ENCODE results near the gene BARHL2. TPM values are rescaled to one million over a fixed set of nuclear protein-coding genes. Genes with fewer than 3 reads are reported as not detected.

BARHL2 gene
- polyA plus RNA-seq, 1 experiment, result not detected

DNA sequence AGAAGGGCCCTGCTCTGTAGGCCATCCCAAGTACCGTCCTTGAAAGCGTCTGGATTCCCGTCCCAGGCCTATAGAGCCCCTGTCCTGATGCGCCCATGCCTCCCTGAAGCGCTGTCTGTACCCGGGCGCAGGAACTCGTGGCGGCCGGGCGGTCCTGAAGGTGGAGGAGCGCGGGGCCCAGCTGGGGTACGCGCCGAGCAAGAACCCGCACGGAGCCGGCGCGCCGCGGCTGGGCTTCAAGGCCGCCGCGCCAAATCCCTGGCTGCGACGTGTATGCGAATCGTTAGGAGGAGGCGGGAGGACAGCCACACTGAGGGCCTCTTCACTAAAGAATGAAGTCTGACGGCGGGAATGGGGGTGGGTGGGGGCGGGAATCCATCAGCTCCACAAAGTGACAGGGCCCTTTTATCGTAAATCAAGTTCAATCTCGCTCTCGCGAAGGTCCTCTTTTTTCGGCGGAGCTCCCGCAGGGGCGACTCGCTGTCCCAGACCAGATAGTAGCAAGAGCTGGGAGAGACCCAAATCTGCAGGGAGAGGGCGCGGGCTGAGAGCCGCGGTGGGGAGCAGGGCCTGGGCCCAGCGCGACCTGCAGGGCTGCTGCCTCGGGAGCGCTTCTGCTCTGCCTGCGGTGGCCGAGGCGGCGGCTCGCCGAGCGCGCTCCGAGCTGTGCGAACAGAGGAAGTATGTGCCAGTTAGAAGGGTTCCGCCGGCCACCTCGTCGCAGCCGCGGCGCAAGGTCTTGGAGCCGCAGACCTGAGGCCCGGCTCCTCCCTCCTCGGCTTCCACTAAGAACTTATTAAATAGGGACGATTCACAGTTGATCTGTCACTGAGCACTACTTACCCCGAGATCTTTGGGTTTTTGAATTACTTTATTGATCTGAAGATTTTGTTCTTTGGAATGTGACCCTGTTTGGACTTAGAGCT is 10.4 kb downstream of the BARHL2 start:
- POLR2A ChIA-PET, result no interaction called here
- Histone ChIP-seq H3K27ac (ENCODE audit: low read depth, low read length) (no peak overlapping the region), H3K27me3 (ENCODE audit: control insufficient read depth, insufficient read depth, low read length) (peaks cover 64% of the 10 kb centered on the region), H3K9me3 (ENCODE audit: control insufficient read depth, insufficient read depth, low read length) (peaks cover 5% of the 10 kb centered on the region; the same call in 1 of the 2 replicates), H3K4me3 (ENCODE audit: low read depth, low read length) (no peak overlapping the region)
- CTCF ChIA-PET, result interaction anchor here (1.2 kb wide), 1 partner anchor 15 kb away, joined by 3 read pairs; no protein-coding TSS in a partner anchor
- TF ChIP-seq, protein P1, sequence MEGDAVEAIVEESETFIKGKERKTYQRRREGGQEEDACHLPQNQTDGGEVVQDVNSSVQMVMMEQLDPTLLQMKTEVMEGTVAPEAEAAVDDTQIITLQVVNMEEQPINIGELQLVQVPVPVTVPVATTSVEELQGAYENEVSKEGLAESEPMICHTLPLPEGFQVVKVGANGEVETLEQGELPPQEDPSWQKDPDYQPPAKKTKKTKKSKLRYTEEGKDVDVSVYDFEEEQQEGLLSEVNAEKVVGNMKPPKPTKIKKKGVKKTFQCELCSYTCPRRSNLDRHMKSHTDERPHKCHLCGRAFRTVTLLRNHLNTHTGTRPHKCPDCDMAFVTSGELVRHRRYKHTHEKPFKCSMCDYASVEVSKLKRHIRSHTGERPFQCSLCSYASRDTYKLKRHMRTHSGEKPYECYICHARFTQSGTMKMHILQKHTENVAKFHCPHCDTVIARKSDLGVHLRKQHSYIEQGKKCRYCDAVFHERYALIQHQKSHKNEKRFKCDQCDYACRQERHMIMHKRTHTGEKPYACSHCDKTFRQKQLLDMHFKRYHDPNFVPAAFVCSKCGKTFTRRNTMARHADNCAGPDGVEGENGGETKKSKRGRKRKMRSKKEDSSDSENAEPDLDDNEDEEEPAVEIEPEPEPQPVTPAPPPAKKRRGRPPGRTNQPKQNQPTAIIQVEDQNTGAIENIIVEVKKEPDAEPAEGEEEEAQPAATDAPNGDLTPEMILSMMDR (IDR thresholded peaks at IDR 0.05; ENCODE audit: low read depth, low read length), result no peak
- no peak for DNase-seq (ENCODE audit: low read depth, low spot score)

DNA sequence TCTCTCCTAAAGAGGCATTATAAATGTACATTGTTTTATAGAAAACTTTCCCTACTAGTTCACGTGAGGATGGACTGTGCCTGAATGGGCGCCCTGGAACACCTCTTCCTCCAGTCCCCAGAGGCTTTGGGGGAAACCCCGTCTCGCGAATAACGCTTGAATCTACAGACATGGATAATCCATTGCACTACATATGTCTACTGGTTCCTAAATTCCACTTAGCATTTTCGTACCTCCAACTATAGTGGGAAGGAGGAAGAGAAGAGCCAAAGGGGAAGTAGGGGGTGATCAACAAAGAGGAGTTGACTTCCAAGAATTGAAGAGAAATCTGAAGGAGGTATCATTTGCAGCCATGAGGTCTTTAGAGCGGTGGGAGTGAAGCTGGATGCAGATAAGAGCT is 11.1 kb downstream of the BARHL2 start:
- peaks cover 5% of the 10 kb centered on the region; the same call in 1 of the 2 replicates for H3K9me3 ChIP-seq (ENCODE audit: control insufficient read depth, insufficient read depth, low read length)
- no peak overlapping the region for H3K4me3 ChIP-seq (ENCODE audit: low read depth, low read length)
- TF ChIP-seq, protein P1 (IDR thresholded peaks at IDR 0.05; ENCODE audit: low read depth, low read length), result no peak
- H3K27me3 ChIP-seq (ENCODE audit: control insufficient read depth, insufficient read depth, low read length), result peaks cover 58% of the 10 kb centered on the region
- CTCF ChIA-PET, result interaction anchor here (1.2 kb wide), 1 partner anchor 16 kb away, joined by 3 read pairs; no protein-coding TSS in a partner anchor
- POLR2A ChIA-PET, result no interaction called here
- no peak for DNase-seq (ENCODE audit: low read depth, low spot score)
- H3K27ac ChIP-seq (ENCODE audit: low read depth, low read length), result no peak overlapping the region

DNA sequence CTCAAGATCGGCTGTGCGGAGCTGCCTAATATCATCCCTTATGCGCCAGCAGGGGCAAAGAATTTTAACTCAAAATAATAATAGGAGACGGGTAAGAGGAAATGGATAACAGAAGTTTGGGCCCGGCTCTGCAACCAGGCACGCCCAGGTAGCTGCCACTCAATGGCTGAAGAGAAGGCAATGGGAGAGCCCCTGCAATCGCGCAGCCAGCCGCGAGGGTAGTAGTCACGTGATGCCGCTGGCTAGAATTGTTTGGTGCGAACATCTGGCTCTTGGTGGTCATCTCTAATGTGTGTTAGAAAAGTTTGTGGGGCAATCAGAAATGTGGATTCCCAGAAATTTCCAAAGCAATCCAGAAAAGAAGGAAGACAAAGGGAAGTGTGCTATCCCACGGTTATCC is 12.3 kb downstream of the BARHL2 start:
- ChIA-PET CTCF (no interaction called here), POLR2A (no interaction called here)
- Histone ChIP-seq H3K9me3 (ENCODE audit: control insufficient read depth, insufficient read depth, low read length) (peaks cover 5% of the 10 kb centered on the region; the same call in 1 of the 2 replicates), H3K27ac (ENCODE audit: low read depth, low read length) (no peak overlapping the region), H3K4me3 (ENCODE audit: low read depth, low read length) (no peak overlapping the region), H3K27me3 (ENCODE audit: control insufficient read depth, insufficient read depth, low read length) (peaks cover 47% of the 10 kb centered on the region)
- TF ChIP-seq, protein P1 (IDR thresholded peaks at IDR 0.05; ENCODE audit: low read depth, low read length), result no peak
- no peak for DNase-seq (ENCODE audit: low read depth, low spot score)

DNA sequence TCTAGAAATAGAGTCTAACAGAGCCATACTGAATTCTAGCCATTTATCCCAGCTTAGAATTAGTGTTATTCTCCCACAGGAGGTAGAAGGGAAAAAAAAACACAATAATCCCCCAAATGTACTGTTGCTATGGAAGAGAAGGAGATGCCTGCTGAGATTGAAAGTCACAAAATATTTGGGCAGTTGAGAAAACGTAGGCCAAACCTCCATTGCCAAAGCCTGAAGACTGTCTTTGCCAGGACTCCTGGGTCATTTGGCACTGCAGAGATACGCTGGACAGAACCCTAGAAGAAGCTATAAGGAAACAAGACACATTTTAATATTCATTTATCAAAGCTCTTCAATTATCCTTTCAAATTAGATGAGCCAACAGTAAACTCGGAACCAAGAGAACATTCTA is 22.3 kb downstream of the BARHL2 start:
- ChIA-PET POLR2A (no interaction called here), CTCF (interaction anchor here (1.1 to 1.3 kb wide), 2 partner anchors 27 to 581 kb away, joined by 3 to 5 read pairs; no protein-coding TSS in a partner anchor)
- H3K4me3 ChIP-seq (ENCODE audit: low read depth, low read length), result no peak overlapping the region
- TF ChIP-seq, protein P1 (IDR thresholded peaks at IDR 0.05; ENCODE audit: low read depth, low read length), result no peak
- no peak overlapping the region for H3K27ac ChIP-seq (ENCODE audit: low read depth, low read length)
- DNase-seq (ENCODE audit: low read depth, low spot score), result no peak
- no peaks in the 10 kb centered on the region for H3K27me3 ChIP-seq (ENCODE audit: control insufficient read depth, insufficient read depth, low read length)
- no peaks in the 10 kb centered on the region for H3K9me3 ChIP-seq (ENCODE audit: control insufficient read depth, insufficient read depth, low read length)

DNA sequence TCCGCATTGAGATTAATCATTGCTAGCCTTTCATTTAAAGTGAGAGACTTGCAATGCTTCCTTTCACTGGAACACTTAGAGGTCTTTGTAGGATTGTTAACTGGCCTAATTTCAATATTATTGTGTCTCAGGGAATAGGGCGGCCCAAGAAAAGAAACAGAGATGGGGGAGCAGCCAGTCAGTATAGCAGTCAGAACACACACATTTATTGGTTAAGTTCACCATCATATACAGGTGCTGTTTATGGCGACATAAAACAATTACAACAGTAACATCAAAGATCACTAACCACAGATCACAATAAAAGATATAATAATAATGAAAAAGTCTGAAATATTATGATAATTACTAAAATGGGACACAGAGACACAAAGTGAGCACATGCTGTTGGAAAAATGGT is 29.4 kb downstream of the BARHL2 start:
- DNase-seq (ENCODE audit: low read depth, low spot score), result no peak
- POLR2A ChIA-PET, result no interaction called here
- Histone ChIP-seq H3K4me3 (ENCODE audit: low read depth, low read length) (no peak overlapping the region), H3K9me3 (ENCODE audit: control insufficient read depth, insufficient read depth, low read length) (no peaks in the 10 kb centered on the region), H3K27ac (ENCODE audit: low read depth, low read length) (no peak overlapping the region), H3K27me3 (ENCODE audit: control insufficient read depth, insufficient read depth, low read length) (no peaks in the 10 kb centered on the region)
- CTCF ChIA-PET, result no interaction called here
- TF ChIP-seq, protein P1 (IDR thresholded peaks at IDR 0.05; ENCODE audit: low read depth, low read length), result no peak
